Stimulated activated CD4-positive, alpha-beta T cell treated with anti-CD3 and anti-CD28 coated beads, Interleukin-1b, Interleukin-23, amount 100 ng/mL, for 1 hour (primary cell): ENCODE measurements around the gene GARIN5B.
A peak's percentile ranks its signal among the peaks of the same experiment; 100 is the strongest.

Experiments used
- DNase-seq, 2 donors: peaks; one replicate each; pipeline ENCODE4 v3.0.0-alpha.2; 2020; ENCODE audit warnings: low read depth in 2 of 2

GARIN5B gene

DNA sequence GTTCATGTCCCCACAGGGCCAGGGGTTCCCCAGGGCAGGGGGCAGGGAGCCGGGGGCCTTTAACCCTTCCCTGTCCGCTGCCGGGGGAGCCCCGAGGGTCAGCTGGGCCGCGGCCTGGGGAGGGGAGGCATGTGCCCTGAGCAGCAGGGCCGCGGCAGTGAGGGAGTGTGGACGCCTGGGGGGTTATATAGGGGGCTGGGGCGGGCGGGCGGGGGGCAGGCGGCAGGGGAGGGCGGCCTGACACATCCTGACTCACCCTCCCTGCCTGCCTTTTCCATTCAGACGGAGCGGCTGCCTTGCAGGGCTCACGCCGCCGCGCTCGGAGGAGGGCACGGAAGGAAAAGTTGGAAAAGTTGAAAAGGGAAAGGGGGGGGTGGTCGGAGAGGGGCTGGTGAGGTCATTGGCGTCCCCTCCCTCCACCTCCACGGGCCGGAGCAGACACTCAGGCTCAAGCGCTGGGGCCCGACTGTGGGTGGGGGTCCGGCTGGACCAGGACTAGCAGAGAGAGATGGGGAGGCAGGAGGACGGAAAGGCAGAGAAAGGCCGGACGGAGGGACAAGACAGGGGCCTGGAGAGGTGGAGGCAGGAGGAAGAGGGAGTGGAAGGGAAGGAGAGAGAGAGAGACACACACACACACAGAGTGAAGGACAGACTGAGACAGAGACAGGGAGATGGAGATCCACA is 7.4 kb upstream of the GARIN5B start, which contains the start of gene IL11:
Gene IL11 (minus strand): TSS at position 159 of the 684 bp plus-strand sequence. CDS start 153 bp downstream, at position 6.
- DNase-seq, result no peak

DNA sequence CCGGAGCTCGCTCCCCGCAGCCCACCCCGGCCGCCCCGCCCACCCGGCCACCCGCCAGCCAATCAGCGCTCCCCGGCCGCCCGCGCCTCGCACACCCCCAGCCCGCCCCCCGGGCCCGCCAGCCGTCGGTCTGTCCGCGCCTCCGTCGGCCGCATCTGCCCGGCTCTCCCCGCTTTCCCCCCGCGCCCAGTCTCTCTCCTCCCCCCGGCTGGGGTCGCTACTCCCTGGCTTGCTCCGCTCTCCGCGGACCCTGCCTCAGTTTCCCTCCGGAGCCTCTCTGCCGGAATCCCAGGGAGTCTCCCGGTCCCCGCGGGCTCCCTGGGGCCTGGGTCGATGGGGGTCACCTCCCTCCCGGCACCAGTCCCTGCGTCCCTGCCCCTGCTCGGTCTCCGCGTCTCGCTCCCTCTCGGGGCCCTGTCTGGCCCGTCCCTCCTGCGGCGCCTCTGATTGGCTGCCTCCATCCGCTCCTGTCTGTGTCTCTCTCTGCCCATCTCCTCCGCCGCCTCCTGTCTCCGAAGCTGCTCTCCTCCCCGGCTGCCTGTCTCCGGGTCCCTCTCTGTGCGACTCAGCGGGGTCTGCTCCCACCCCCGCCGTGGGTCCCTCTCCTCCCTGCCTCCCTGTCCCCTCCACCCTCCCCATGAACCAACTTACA is 6.7 kb upstream of the GARIN5B start:
- DNase-seq, result no peak

DNA sequence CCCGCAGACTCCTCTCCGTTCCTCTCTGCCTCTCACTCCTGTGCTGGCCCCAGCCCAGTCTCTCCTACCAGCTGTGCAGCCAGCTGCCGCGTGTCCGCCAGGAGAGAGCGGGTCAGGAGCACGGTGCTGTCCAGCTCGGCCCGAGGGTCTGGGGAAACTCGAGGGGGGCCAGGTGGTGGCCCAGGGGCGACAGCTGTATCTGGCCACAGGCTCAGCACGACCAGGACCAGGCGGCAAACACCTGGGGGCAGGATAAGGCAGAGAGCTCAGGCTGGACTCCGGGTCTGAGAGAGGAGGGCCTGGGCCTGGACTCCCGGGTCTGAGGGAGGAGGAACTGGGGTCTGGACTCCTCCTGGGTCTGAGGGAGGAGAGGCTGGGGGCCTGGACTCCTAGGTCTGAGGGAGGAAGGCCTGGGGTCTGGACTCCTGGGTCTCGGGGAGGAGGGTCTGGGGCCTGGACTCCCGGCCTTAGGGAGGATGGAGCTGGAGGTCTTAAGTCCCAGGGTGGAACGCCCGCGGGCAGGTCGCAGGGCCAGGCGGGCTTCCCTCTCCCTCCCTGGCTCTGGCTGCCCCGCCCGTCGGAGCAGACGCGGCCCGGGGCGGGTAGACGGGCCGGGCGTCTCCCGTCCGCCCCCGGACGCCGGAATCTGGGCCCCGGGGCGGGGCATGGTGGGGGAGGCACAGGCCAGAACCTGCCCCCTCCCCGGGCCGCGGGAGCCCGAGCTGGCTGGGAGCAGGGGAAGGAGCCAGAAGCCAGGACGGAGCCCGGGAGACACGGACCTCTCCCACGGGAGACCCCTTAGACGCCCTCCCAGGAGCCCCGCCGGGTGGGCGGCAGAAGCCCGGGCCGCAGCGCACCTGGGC is 5.9 kb upstream of the GARIN5B start:
- DNase-seq, result no peak

DNA sequence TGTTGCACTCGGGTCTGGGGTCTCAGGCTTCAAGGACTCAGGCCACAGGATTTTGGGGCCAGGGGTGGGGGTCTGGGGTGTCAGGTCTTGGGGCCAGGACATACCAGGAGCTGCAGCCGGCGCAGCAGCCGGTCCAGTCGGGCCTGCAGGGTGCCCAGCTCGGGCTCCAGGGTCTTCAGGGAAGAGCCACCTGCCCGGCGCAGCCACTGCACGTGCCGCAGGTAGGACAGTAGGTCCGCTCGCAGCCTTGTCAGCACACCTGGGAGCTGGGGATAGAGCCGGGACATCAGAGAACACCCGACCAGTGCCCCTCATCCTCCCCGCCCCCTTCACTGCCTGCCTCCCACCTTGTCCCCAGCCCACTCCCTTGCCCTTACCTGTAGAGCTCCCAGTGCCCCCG is 5.0 kb upstream of the GARIN5B start:
- DNase-seq, result no peak

DNA sequence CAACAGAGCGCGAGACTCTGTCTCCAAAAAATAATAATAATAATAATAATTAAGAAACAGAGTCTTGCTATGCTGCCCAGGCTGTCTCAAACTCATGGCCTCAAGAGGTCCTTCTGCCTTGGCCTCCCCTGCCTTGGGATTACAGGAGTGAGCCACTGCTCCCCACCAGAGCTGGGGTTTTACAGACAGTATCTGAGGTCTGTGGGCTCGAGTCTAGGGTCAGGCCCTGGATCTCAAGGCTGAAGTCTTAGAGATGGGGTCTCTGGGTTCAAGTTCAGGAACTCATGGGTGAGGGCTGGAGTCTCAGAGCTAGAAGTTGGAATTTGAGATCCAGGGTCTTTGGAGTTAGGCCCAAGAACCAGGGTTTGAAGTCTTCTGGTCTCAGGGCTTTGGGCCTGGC is 3.7 kb upstream of the GARIN5B start:
- no peak for DNase-seq

DNA sequence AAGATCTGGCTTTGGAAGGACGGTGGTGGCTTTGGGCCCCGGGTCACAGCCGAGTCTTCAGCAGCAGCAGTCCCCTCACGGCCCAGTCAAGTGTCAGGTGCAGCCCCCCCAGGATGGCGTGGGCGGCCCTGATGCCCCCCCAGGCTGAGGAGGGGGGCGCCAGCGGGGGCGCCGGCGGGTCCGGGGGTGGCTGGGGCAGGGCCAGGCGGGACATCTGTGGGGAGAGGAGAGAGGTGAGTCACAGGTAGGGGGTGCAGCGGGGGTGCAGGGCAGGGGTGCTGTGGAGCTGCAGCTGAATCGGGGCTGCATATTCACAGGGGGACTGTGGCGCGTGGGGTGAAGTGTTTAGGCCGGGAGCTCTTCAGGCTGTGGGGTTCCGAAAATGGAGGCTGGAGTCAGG is 2.9 kb upstream of the GARIN5B start:
- DNase-seq, result no peak

DNA sequence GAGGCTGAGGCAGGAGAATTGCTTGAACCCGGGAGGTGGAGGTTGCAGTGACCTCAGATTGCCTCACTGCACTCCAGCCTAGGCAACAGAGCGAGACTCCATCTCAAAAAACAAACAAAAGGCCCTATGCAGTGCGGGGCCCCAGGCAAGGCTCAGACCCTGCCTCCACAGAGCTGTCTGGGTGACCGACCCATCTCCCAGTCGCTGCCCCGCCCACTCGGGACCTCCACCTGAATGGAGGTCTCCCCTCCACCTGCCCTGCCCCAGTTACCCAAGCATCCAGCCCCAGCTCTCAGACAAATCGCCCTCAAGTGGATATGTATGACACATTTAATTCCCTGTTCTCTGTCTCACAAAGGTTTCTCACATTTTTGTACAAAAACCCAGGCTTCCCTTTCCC is 2.2 kb upstream of the GARIN5B start:
- DNase-seq, result no peak

DNA sequence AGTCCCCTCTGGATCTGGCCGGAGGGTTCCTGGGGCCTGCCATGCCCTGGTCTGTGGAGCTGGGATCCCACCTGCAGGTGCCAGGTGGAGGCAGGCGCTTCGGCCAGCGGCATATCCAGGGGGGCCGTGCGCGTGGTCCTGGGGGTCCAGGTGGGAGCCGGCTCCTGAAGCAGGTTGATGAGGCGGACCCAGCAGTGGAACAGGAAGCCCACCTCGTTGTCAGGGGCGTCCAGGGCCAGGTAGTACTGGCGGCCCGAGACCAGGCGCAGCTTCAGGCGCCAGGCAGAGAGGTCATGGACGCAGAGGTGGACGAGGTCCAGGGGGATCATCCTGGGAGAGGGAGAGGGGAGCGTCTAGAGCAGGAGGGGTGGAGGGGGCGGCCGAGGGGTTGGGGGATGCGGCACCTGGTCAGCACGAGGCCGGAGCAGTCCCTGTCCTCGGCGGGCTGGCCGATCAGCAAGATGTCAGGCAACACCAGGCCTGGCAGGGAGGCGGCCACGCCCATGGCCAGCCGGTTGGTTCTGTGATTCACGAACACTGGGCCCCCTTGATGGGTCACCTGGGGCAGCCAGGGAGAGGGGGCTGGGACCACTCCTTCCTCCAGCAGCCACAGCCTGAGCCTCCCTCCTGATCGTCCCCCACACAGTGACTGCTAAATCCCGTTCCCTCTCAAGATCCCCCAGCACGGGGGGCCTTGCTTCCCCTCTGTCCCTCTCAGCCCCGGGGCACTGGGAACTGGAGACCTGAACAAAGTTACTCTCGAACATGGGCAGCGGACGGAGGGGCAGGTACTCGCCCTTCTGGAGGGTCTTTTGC is 678 bp downstream of the GARIN5B start:
- DNase-seq, result no peak

DNA sequence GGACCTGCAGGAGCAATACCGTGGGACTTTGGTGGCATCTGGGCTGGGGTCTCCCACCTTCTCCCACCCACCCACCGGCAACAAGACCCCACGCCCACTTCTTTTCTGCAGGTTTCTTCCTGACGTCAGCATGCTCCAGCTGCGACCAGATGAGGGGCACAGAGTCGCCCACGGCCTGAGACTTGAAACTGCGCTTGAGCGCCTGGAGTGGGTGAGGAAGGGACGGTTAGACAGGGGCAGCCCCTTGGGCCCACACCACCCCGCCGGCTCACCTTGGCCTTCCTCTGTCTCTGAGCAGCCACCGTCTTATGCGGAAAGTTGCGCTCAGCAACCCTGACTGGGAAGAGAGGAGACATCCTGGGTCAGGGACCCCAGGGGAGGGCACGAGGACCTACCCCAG is 2.2 kb downstream of the GARIN5B start:
- DNase-seq, result no peak

DNA sequence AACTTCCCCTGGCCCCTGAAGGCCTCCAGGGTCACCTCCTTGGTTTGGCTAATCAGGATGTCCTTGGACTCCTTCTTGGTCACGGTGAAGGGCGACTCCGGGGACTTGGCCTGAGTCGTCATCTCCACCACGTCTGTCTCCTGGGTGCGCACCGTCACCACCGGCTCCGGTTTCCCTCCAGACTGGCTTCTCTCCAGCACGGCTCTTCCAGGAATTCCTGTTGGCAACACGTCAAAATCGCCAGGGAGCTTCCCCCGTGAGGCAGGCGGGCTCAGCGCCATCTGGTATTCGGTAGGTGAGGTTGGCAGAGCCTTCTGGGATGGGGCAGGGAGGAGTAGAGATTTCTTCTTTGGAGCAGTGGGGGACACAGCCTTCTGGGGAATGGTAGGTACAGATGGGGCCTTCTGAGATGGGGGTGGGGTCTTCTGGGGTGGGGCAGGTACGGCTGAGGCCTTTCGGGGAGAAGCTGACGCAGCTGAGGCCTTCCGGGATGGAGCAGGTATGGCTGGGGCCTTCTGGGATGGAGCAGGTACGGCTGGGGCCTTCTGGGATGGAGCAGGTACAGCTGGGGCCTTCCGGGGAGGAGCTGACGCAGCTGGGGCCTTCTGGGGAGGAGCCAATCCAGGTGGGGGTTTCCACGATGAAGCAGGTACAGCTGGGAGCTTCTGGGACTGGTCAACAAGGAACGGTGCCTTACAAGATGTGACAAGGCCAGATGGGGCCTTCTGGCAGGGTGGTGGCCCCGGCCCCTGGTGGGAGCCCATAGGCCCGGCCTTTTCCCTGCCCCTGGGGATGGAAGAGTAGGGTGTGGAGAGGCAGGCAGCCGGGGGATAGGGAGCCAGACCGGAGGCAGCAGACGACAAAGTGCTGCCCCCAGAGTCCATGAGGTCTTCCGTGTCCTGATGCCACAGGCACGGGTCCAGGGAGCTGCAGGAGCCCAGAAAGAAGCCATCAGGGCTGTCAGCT is 3.8 kb downstream of the GARIN5B start:
- no peak for DNase-seq

DNA sequence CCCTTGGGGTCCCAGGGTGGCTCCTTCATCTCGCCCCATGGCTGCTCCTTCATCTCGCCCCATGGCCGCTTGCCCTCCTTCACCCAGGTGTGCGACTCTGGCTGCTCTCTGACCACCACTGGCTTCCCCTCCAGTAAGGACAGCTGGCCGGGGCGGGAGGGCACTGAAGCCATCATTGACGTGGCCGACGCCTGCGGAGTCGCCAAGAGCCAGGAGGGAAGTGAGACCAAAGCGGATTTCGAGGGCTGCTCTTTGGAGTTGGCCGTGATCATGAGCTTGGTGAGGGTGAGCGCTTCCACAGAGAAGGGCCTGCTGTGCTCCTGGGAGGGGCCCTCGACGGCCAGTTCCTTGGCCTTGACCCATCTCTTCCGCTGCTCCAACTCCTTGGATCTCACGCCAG is 4.6 kb downstream of the GARIN5B start:
- no peak for DNase-seq

DNA sequence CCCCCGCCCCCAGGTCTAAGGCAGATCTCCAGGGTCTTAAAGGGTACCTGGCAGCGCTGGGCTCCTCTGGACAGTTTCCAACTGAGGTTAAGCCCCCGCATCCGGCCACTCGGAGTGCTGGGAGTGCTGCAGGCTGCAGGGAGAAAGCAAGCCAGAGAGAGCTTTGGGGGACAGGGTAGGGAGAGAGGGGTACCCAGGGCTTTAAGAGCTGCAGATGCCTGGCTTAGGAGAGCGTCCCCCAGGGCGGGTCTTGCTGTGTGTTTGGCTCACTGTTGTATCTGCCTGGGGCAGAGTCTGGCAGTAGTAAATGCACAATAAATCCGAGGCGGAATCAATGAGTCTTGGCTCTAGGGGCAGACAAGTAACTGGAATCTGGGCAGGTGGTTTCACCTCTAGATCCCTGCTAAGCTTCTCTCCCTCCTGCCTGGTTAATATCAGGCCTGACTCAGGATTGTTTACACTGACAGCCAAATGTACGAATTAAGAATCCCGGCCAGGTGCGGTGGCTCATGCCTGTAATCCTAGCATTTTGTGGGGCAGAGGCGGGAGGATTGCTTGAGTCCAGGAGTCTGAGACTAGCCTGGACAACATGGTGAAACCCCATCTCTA is 7.7 kb downstream of the GARIN5B start:
- DNase-seq, result no peak

DNA sequence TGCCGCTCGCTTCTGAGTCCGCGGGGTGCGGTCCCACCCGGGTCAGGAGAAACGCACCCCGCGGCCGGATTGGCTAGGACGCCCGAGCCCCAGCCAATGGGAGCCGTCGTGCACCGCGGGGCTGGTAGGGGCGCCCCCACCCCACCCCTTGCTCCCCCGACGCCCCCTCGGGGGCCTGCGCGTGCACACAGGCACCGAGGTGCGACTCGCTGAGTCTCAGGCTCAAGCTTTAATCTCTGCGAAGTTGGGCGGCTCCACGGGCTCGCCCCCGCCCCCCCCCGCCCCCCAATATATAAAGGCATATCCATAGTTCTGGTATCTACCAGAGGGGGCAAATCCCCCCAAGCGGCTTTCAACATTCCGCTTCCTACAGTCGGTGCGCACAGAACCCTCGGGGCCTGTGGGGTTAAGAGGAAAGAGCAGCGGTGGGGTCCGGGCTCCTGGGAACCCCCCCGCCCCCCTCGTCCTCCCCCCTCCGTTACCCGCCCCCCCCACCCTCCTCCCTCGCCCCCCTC is 8.3 kb downstream of the GARIN5B start, which contains the start of gene COX6B2:
Gene COX6B2 (minus strand): TSS at position 22 of the 515 bp plus-strand sequence. CDS start 198 bp downstream, outside the sequence.
- DNase-seq, result no peak

DNA sequence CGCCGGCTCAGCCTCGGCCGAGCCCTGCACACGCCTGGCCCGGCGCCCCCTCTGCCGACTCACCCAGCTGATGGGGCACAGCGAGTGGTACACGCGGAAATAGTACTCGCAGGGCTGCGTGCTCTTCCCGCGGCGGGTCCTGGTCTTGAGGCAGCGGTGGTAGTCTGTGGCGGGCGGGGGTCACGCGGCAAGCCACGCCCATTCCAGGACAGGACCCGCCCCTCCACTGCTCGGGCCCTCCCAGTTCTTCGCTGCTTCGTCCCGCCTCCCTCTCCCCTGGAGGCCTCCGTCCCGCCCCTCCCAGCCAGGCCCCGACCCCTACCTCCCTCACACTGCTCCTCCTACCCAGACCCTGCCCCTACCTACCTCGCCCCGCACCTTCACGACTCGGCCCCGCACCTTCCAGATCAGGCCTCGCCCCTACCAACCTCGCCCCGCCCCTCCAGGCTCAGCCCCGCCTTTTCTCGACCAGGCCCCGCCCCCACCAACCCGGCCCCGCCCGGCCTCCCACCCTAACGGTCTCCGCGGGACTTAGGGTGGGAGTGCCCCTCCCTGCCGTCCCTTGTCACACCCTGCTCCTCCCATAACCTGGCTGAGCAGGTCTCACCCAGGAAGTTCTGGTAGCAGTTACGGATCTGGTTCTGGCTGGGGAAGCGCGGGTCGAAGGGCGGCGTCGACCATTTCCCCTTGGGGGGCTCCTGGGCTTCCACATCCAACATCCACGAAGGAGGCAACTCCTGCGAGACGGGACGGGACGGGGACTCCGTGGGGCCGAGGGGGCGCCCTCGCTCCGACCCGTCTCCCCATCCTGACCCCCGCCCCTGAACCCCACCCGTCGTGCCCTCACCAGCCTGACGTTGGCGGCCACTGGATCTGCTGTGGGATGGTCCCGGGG is 9.0 kb downstream of the GARIN5B start:
- DNase-seq, result peak in 1 of 2 donors; percentile 42

DNA sequence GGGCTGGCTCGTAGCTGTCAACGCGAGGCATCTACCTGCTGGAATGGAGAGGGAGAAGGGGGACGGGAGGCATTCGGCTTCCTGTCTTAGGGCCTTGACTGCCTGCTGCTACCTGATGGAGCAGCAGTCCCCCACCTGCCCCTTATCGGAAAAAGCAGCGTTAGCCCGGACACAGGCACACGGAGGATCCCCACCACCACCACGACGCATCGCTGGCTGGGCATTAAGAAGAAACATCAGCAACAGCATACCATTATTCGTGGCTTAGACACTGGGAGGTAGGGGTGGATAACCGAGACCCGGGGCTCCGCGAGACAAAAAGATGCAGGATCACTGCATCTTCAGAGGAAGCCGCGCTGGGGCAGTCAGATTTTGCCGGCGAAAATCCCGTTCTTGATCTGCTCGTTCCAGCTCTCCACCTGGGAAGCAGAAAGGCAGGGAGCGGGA is 9.7 kb downstream of the GARIN5B start:
- DNase-seq, result no peak

DNA sequence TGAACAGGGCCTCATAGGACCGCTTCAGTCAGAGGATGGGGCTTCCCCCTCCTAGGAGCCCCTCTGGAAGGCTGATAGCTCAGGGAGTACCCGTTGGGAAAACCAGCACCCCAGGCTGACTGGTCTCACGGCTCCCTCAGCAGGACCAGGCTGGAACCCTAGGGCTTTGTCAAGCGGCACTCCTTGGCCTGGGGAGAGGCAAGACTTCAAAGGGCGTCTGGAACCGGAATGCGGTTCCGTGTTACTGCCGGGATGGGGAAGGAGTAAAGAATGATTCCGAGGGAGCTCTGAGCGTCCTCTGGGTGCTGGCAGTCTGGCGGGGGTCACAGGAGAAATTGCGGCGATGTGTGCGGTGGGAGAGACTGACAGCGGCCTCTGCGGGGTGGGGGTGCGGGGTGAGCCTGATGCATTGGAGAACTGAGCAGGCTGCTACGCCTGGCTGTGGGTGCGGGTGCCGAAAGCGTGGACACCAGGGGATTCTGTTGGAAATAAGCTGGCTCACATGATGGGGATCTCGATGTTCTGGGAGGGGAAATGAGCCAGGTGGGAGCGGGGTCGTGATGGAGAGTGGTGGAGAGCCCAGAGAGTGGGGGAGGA is 10.4 kb downstream of the GARIN5B start:
- DNase-seq, result no peak

DNA sequence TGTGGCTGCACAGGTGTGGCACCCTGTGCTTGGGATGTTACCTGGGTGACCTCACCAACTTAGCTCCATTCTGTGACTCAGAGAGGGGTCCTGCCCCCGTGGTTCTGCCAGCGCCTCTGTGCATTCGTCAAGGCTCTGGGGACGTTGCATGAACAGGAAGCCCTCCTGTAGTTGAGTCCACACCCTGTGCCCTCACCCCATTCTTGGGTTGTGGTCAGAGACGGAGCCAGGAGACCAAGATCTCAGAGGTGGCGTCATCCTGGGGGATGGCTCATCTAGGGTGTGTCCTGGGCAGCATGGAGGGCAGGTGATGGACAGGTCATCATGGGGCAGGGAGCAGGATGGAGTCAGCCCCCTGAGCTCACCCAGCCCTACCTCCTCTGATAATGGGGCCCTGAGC is 11.0 kb downstream of the GARIN5B start:
- DNase-seq, result no peak

DNA sequence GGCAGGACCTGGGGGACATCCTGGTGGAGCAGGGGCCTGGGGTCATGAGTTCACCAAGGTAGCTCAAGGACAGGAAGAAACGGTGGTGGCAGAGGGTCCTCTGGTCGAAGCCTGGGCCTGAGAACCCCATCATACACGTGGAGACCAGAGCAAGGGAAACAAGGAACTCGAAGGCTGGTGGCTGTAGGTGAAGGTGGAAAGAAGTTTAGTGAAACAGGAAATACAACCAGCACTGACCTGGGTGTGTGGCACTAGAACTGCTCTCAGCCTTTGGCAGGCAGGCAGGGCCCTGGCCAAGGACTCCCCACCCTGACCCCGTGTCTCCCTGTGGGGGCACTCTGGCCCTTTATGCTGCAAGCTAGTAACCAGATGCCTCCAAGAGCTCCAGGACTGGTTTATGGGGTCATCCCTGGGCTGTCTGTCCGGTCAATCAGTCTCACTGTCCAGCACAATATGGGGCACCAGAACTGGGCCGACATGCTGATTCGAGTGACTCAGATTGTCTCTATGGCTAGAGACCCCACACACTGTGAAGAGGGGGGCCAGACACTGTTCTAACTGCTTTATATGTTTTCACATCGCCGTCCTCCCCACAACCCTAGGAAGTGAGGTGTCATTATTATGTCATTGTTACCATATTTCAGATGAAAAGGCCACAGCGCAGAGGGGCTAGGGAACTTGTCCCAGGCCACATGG is 12.3 kb downstream of the GARIN5B start:
- DNase-seq, result no peak
